ENCODE measurements around the gene SNTB2. TPM values are rescaled to one million over a fixed set of nuclear protein-coding genes. Genes with fewer than 3 reads are reported as not detected.
"Not testable (repeated sequence)": the region's sequence is repeated elsewhere in the genome, so short reads cannot be mapped to it uniquely, and the experiment has no call there.

Gene SNTB2
- total and polyA plus RNA-seq, 4 donors, result 2.1 to 7.8 (median 4.1) TPM

DNA sequence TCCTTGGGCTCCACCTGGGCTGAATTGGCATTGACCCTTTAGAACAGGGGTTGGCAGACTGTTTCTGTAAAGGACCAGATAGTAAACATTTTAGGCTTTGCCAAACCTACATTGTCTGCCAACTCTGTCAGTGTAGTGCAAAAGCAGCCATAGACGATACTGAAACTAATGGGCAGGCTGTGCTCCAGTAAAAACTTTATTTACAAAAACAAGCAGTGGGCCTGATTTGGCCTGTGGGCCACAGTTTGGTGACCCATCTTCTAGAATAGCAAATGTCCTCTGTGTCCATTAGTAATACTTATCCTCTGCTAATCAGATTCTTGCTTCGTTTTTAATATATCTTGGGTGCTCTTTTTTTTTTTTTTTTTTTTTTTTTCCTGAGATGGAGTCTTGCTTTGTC is 48.4 kb upstream of the SNTB2 start:
- H3K36me3 ChIP-seq (ENCODE audit: control insufficient read depth in 4 of 4, insufficient read depth in 3 of 4, low read depth in 1 of 4, low read length in 3 of 4), result peaks cover 10 to 50% (median 37%) of the 10 kb centered on the region in 4 donors
- H3K9ac ChIP-seq (ENCODE audit: low read depth in 1 of 2, low read length in 2 of 2), result no peak overlapping the region
- no peaks in the 10 kb centered on the region for H3K27me3 ChIP-seq (ENCODE audit: control insufficient read depth in 4 of 4, insufficient read depth in 4 of 4, low read length in 3 of 4)
- no peak overlapping the region for H3K4me3 ChIP-seq (ENCODE audit: low read depth in 1 of 3, low read length in 3 of 3)
- no peak overlapping the region for H3K27ac ChIP-seq (ENCODE audit: low read depth in 1 of 2, low read length in 2 of 2)
- no peaks in the 10 kb centered on the region for H3K9me3 ChIP-seq (ENCODE audit: control insufficient read depth in 4 of 4, low read length in 3 of 4)
- no peak for DNase-seq (ENCODE audit: low spot score)
- TF ChIP-seq, protein P1, sequence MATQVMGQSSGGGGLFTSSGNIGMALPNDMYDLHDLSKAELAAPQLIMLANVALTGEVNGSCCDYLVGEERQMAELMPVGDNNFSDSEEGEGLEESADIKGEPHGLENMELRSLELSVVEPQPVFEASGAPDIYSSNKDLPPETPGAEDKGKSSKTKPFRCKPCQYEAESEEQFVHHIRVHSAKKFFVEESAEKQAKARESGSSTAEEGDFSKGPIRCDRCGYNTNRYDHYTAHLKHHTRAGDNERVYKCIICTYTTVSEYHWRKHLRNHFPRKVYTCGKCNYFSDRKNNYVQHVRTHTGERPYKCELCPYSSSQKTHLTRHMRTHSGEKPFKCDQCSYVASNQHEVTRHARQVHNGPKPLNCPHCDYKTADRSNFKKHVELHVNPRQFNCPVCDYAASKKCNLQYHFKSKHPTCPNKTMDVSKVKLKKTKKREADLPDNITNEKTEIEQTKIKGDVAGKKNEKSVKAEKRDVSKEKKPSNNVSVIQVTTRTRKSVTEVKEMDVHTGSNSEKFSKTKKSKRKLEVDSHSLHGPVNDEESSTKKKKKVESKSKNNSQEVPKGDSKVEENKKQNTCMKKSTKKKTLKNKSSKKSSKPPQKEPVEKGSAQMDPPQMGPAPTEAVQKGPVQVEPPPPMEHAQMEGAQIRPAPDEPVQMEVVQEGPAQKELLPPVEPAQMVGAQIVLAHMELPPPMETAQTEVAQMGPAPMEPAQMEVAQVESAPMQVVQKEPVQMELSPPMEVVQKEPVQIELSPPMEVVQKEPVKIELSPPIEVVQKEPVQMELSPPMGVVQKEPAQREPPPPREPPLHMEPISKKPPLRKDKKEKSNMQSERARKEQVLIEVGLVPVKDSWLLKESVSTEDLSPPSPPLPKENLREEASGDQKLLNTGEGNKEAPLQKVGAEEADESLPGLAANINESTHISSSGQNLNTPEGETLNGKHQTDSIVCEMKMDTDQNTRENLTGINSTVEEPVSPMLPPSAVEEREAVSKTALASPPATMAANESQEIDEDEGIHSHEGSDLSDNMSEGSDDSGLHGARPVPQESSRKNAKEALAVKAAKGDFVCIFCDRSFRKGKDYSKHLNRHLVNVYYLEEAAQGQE (IDR thresholded peaks at IDR 0.05), result no peak
- TF ChIP-seq HNF4G (IDR thresholded peaks at IDR 0.05), result no peak
- 65% methylated on average over 2 of the region's 2 CpGs for WGBS
- peaks cover 0 to 6% (median 3%) of the 10 kb centered on the region in 4 donors for H3K4me1 ChIP-seq (ENCODE audit: control insufficient read depth in 4 of 4, insufficient read depth in 4 of 4, low read length in 3 of 4)

DNA sequence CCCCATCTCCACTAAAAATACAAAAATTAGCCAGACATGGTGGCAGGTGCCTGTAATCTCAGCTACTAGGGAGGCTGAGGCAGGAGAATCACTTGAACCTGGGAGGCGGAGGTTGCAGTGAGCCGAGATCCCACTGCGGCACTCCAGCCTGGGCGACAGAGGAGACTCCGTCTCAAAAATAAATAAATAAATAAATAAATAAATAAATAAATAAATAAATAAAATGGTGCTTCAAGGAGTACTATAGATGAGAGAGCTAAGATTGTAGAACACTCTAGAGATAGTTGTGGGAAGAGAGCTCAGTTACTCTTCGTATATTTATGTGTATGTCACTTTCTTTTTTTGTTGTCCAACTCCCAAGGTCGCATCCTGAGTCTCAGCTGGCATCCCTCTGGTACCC is 47.5 kb upstream of the SNTB2 start:
- WGBS, result 96% methylated on average over 7 of the region's 7 CpGs
- not testable (repeated sequence) for DNase-seq (ENCODE audit: low spot score); H3K27me3 ChIP-seq (ENCODE audit: control insufficient read depth in 4 of 4, insufficient read depth in 4 of 4, low read length in 3 of 4); H3K9me3 ChIP-seq (ENCODE audit: control insufficient read depth in 4 of 4, low read length in 3 of 4); H3K9ac ChIP-seq (ENCODE audit: low read depth in 1 of 2, low read length in 2 of 2); H3K27ac ChIP-seq (ENCODE audit: low read depth in 1 of 2, low read length in 2 of 2); H3K4me3 ChIP-seq (ENCODE audit: low read depth in 1 of 3, low read length in 3 of 3); H3K4me1 ChIP-seq (ENCODE audit: control insufficient read depth in 4 of 4, insufficient read depth in 4 of 4, low read length in 3 of 4)
- H3K36me3 ChIP-seq (ENCODE audit: control insufficient read depth in 4 of 4, insufficient read depth in 3 of 4, low read depth in 1 of 4, low read length in 3 of 4), result peaks cover 14 to 51% (median 37%) of the 10 kb centered on the region in 4 donors

DNA sequence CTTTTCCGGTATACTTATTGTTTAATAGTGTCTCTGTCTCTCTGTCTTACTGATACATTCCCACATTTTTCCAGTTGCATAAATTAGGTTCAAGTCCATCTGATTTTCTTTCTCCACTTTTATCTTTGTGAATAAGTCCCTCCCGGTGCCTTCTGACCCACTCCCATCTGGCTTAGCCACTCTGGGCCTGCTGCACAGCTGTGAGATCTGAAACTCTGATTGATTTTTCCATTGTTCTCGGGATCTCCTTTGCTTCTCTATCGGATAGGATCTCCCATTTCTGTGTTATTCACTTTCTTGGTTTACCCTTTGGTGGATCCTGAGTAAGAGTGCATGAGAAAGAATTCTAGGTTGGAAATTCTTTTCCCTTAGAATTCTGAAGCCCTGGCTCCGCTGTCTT is 46.0 kb upstream of the SNTB2 start:
- WGBS, result 93% methylated on average over 5 of the region's 5 CpGs
- peaks cover 14 to 62% (median 38%) of the 10 kb centered on the region in 4 donors for H3K36me3 ChIP-seq (ENCODE audit: control insufficient read depth in 4 of 4, insufficient read depth in 3 of 4, low read depth in 1 of 4, low read length in 3 of 4)
- no peaks in the 10 kb centered on the region for H3K27me3 ChIP-seq (ENCODE audit: control insufficient read depth in 4 of 4, insufficient read depth in 4 of 4, low read length in 3 of 4)

More for the DNA sequence above, 46.0 kb upstream of the SNTB2 start:
- Histone ChIP-seq H3K4me3 (ENCODE audit: low read depth in 1 of 3, low read length in 3 of 3) (no peak overlapping the region), H3K4me1 (ENCODE audit: control insufficient read depth in 4 of 4, insufficient read depth in 4 of 4, low read length in 3 of 4) (no peaks in the 10 kb centered on the region), H3K9ac (ENCODE audit: low read depth in 1 of 2, low read length in 2 of 2) (no peak overlapping the region), H3K27ac (ENCODE audit: low read depth in 1 of 2, low read length in 2 of 2) (no peak overlapping the region), H3K9me3 (ENCODE audit: control insufficient read depth in 4 of 4, low read length in 3 of 4) (no peaks in the 10 kb centered on the region)
- no peak for DNase-seq (ENCODE audit: low spot score)
- TF ChIP-seq HNF4A (conservative IDR thresholded peaks at IDR 0.05), result no peak
- TF ChIP-seq, protein P2, sequence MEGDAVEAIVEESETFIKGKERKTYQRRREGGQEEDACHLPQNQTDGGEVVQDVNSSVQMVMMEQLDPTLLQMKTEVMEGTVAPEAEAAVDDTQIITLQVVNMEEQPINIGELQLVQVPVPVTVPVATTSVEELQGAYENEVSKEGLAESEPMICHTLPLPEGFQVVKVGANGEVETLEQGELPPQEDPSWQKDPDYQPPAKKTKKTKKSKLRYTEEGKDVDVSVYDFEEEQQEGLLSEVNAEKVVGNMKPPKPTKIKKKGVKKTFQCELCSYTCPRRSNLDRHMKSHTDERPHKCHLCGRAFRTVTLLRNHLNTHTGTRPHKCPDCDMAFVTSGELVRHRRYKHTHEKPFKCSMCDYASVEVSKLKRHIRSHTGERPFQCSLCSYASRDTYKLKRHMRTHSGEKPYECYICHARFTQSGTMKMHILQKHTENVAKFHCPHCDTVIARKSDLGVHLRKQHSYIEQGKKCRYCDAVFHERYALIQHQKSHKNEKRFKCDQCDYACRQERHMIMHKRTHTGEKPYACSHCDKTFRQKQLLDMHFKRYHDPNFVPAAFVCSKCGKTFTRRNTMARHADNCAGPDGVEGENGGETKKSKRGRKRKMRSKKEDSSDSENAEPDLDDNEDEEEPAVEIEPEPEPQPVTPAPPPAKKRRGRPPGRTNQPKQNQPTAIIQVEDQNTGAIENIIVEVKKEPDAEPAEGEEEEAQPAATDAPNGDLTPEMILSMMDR (IDR thresholded peaks at IDR 0.05; ENCODE audit: low read depth, low read length, missing input control), result no peak
- no peak for TF ChIP-seq YY1 (IDR thresholded peaks at IDR 0.05)
- TF ChIP-seq, protein P3, sequence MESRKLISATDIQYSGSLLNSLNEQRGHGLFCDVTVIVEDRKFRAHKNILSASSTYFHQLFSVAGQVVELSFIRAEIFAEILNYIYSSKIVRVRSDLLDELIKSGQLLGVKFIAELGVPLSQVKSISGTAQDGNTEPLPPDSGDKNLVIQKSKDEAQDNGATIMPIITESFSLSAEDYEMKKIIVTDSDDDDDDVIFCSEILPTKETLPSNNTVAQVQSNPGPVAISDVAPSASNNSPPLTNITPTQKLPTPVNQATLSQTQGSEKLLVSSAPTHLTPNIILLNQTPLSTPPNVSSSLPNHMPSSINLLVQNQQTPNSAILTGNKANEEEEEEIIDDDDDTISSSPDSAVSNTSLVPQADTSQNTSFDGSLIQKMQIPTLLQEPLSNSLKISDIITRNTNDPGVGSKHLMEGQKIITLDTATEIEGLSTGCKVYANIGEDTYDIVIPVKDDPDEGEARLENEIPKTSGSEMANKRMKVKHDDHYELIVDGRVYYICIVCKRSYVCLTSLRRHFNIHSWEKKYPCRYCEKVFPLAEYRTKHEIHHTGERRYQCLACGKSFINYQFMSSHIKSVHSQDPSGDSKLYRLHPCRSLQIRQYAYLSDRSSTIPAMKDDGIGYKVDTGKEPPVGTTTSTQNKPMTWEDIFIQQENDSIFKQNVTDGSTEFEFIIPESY (IDR thresholded peaks at IDR 0.05), result no peak
- no peak for TF ChIP-seq FOXA1 (IDR thresholded peaks at IDR 0.05)
- TF ChIP-seq JUND (IDR thresholded peaks at IDR 0.05), result no peak
- no peak for TF ChIP-seq TAF1 (conservative IDR thresholded peaks at IDR 0.05)
- no peak for TF ChIP-seq NR2F2 (IDR thresholded peaks at IDR 0.05)
- TF ChIP-seq, protein P1 (IDR thresholded peaks at IDR 0.05), result no peak
- TF ChIP-seq RXRA (IDR thresholded peaks at IDR 0.05), result no peak
- TF ChIP-seq, protein P4, sequence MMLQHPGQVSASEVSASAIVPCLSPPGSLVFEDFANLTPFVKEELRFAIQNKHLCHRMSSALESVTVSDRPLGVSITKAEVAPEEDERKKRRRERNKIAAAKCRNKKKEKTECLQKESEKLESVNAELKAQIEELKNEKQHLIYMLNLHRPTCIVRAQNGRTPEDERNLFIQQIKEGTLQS (IDR thresholded peaks at IDR 0.05), result no peak
- TF ChIP-seq SP1 (IDR thresholded peaks at IDR 0.05), result no peak
- no peak for TF ChIP-seq EGR1 (IDR thresholded peaks at IDR 0.05; ENCODE audit: low read depth in 2 of 2)
- no peak for TF ChIP-seq RAD21 (IDR thresholded peaks at IDR 0.05)
- TF ChIP-seq HNF4G (IDR thresholded peaks at IDR 0.05), result no peak

Measured in liver (tissue), 9 donors.